Effector memory CD8-positive, alpha-beta T cell (primary cell): Measurements from ENCODE around the gene CYRIA.
A peak's percentile ranks its signal among the peaks of the same experiment; 100 is the strongest.

Experiments used
- ATAC-seq: fragments of 150-1000 bp; cut with Tn5 transposase; replicated peaks from 2 replicates; pipeline ENCODE4 v1.10.0; 2021; ENCODE audit warnings: mild to moderate bottlenecking, moderate library complexity
- DNase-seq, 3 experiments: peaks; one replicate each; pipeline ENCODE4 v3.0.0; 2021
- H3K27ac Mint-ChIP-seq, 2 donors: one replicate each; pipeline ENCODE4 v1.8.0; 2022; ENCODE audit warnings: mild to moderate bottlenecking in 2 of 2, mixed read lengths in 2 of 2, moderate library complexity in 2 of 2
- H3K27me3 Mint-ChIP-seq, 2 donors: one replicate each; pipeline ENCODE4 v1.8.0; 2022; ENCODE audit warnings: mixed read lengths in 2 of 2
- H3K36me3 Mint-ChIP-seq: one replicate; pipeline ENCODE4 v1.8.0; 2022; ENCODE audit warnings: mild to moderate bottlenecking, moderate library complexity, mixed read lengths; ENCODE audit not compliant: insufficient read depth
- H3K4me1 Mint-ChIP-seq, 2 donors: one replicate each; pipeline ENCODE4 v1.8.0; 2022; ENCODE audit warnings: low read depth in 2 of 2, mixed read lengths in 2 of 2
- H3K4me3 Mint-ChIP-seq, 2 donors: one replicate each; pipeline ENCODE4 v1.8.0; 2022; ENCODE audit warnings: mild to moderate bottlenecking in 2 of 2, mixed read lengths in 2 of 2, moderate library complexity in 2 of 2
- H3K9me3 Mint-ChIP-seq, 2 donors: one replicate each; pipeline ENCODE4 v1.8.0; 2022; ENCODE audit warnings: mixed read lengths in 2 of 2

Gene CYRIA

GRCh38 chr2:16640001-16640700, 25.5 kb downstream of the CYRIA start:
- ATAC-seq: no peak
- Mint-ChIP-seq H3K9me3 (no peaks in the 10 kb centered on the region), H3K27me3 (no peaks in the 10 kb centered on the region), H3K4me1 (peaks cover 7 to 14% of the 10 kb centered on the region in 2 donors), H3K27ac (no peak overlapping the region), H3K36me3 (peaks cover 2% of the 10 kb centered on the region), H3K4me3 (no peak overlapping the region)
- no peak for DNase-seq

- DNase-seq (no peak), ATAC-seq (no peak)
- no peak overlapping the region for H3K27ac Mint-ChIP-seq
- H3K27me3 Mint-ChIP-seq: no peaks in the 10 kb centered on the region
- peaks cover 2% of the 10 kb centered on the region for H3K36me3 Mint-ChIP-seq
- no peaks in the 10 kb centered on the region for H3K9me3 Mint-ChIP-seq
- no peak overlapping the region for H3K4me3 Mint-ChIP-seq
- H3K4me1 Mint-ChIP-seq: peaks cover 7 to 14% of the 10 kb centered on the region in 2 donors
Measured at GRCh38 chr2:16639431-16639830, 26.2 kb downstream of the CYRIA start.

GRCh38 chr2:16638946-16639345, 26.7 kb downstream of the CYRIA start:
- H3K4me3 Mint-ChIP-seq: no peak overlapping the region
- no peaks in the 10 kb centered on the region for H3K27me3 Mint-ChIP-seq
- peaks cover 2% of the 10 kb centered on the region for H3K36me3 Mint-ChIP-seq
- ATAC-seq: no peak
- no peak overlapping the region for H3K27ac Mint-ChIP-seq
- peaks cover 7 to 14% of the 10 kb centered on the region in 2 donors for H3K4me1 Mint-ChIP-seq
- no peaks in the 10 kb centered on the region for H3K9me3 Mint-ChIP-seq
- DNase-seq: no peak

- no peak overlapping the region for H3K27ac Mint-ChIP-seq
Measured at GRCh38 chr2:16637304-16637703, 28.3 kb downstream of the CYRIA start.

GRCh38 chr2:16635791-16636699, 29.6 kb downstream of the CYRIA start:
- Mint-ChIP-seq H3K27me3 (no peaks in the 10 kb centered on the region), H3K9me3 (no peaks in the 10 kb centered on the region)
- ATAC-seq: no peak

More at GRCh38 chr2:16637304-16637703, 28.3 kb downstream of the CYRIA start:
- H3K9me3 Mint-ChIP-seq: no peaks in the 10 kb centered on the region
- ATAC-seq (no peak), DNase-seq (no peak)
- peaks cover 7 to 17% of the 10 kb centered on the region in 2 donors for H3K4me1 Mint-ChIP-seq
- H3K4me3 Mint-ChIP-seq: no peak overlapping the region
- no peaks in the 10 kb centered on the region for H3K27me3 Mint-ChIP-seq
- H3K36me3 Mint-ChIP-seq: peaks cover 2% of the 10 kb centered on the region

GRCh38 chr2:16633621-16634430, 31.8 kb downstream of the CYRIA start:
- H3K9me3 Mint-ChIP-seq: no peaks in the 10 kb centered on the region
- H3K36me3 Mint-ChIP-seq: peaks cover 2% of the 10 kb centered on the region
- H3K27me3 Mint-ChIP-seq: no peaks in the 10 kb centered on the region
- no peak overlapping the region for H3K4me3 Mint-ChIP-seq
- H3K27ac Mint-ChIP-seq: no peak overlapping the region
- no peak for DNase-seq
- no peak for ATAC-seq
- peaks cover 28 to 30% of the 10 kb centered on the region in 2 donors for H3K4me1 Mint-ChIP-seq

More at GRCh38 chr2:16635791-16636699, 29.6 kb downstream of the CYRIA start:
- Mint-ChIP-seq H3K36me3 (peaks cover 2% of the 10 kb centered on the region), H3K4me1 (peaks cover 10 to 18% of the 10 kb centered on the region in 2 donors), H3K27ac (no peak overlapping the region), H3K4me3 (no peak overlapping the region)
- DNase-seq: no peak

GRCh38 chr2:16632598-16632997, 33.0 kb downstream of the CYRIA start:
- no peak overlapping the region for H3K4me3 Mint-ChIP-seq
- peak overlapping the region in 1 of 2 donors; percentile 5 for H3K27ac Mint-ChIP-seq
- ATAC-seq: no peak
- H3K27me3 Mint-ChIP-seq: no peaks in the 10 kb centered on the region
- DNase-seq: no peak
- H3K36me3 Mint-ChIP-seq: no peaks in the 10 kb centered on the region
- no peaks in the 10 kb centered on the region for H3K9me3 Mint-ChIP-seq
- H3K4me1 Mint-ChIP-seq: peaks cover 24 to 30% of the 10 kb centered on the region in 2 donors

GRCh38 chr2:16630463-16630862, 35.2 kb downstream of the CYRIA start:
- H3K27ac Mint-ChIP-seq: no peak overlapping the region
- H3K4me3 Mint-ChIP-seq: no peak overlapping the region
- peaks cover 42 to 52% of the 10 kb centered on the region in 2 donors for H3K4me1 Mint-ChIP-seq
- H3K27me3 Mint-ChIP-seq: no peaks in the 10 kb centered on the region
- peak; percentile 41 for ATAC-seq
- H3K9me3 Mint-ChIP-seq: no peaks in the 10 kb centered on the region
- peaks cover 3% of the 10 kb centered on the region for H3K36me3 Mint-ChIP-seq
- DNase-seq: no peak

- DNase-seq (no peak), ATAC-seq (no peak)
- no peaks in the 10 kb centered on the region for H3K27me3 Mint-ChIP-seq
- H3K9me3 Mint-ChIP-seq: no peaks in the 10 kb centered on the region
- peaks cover 46 to 57% of the 10 kb centered on the region in 2 donors for H3K4me1 Mint-ChIP-seq
- peak overlapping the region in 1 of 2 donors; percentile 78 for H3K27ac Mint-ChIP-seq
- H3K4me3 Mint-ChIP-seq: no peak overlapping the region
- H3K36me3 Mint-ChIP-seq: peaks cover 3% of the 10 kb centered on the region
Measured at GRCh38 chr2:16629770-16630169, 35.9 kb downstream of the CYRIA start.

- Mint-ChIP-seq H3K4me3 (peak overlapping the region in 1 of 2 donors; percentile 7), H3K4me1 (peaks cover 47 to 60% of the 10 kb centered on the region in 2 donors), H3K36me3 (peaks cover 3% of the 10 kb centered on the region), H3K9me3 (no peaks in the 10 kb centered on the region), H3K27me3 (no peaks in the 10 kb centered on the region), H3K27ac (peak overlapping the region; percentile 21 to 78)
- no peak for DNase-seq
- ATAC-seq: no peak
Measured at GRCh38 chr2:16629044-16629443, 36.6 kb downstream of the CYRIA start.

GRCh38 chr2:16628314-16628713, 37.3 kb downstream of the CYRIA start:
- DNase-seq: no peak

GRCh38 chr2:16626997-16627605, 38.5 kb downstream of the CYRIA start:
- H3K9me3 Mint-ChIP-seq: no peaks in the 10 kb centered on the region
- ATAC-seq (no peak), DNase-seq (no peak)
- H3K36me3 Mint-ChIP-seq: peaks cover 3% of the 10 kb centered on the region
- H3K27ac Mint-ChIP-seq: peak overlapping the region in 1 of 2 donors; percentile 16
- peak overlapping the region in 1 of 2 donors; percentile 18 for H3K4me3 Mint-ChIP-seq
- H3K27me3 Mint-ChIP-seq: no peaks in the 10 kb centered on the region
- peaks cover 55 to 78% of the 10 kb centered on the region in 2 donors for H3K4me1 Mint-ChIP-seq

More at GRCh38 chr2:16628314-16628713, 37.3 kb downstream of the CYRIA start:
- ATAC-seq: peak; percentile 49
- no peaks in the 10 kb centered on the region for H3K27me3 Mint-ChIP-seq
- no peaks in the 10 kb centered on the region for H3K9me3 Mint-ChIP-seq
- peaks cover 3% of the 10 kb centered on the region for H3K36me3 Mint-ChIP-seq
- peak overlapping the region in 1 of 2 donors; percentile 16 for H3K27ac Mint-ChIP-seq
- no peak overlapping the region for H3K4me3 Mint-ChIP-seq
- peaks cover 49 to 66% of the 10 kb centered on the region in 2 donors for H3K4me1 Mint-ChIP-seq
